B cell (primary cell): Measurements from ENCODE around the gene KRTAP2-3. TPM values are rescaled to one million over a fixed set of nuclear protein-coding genes. Genes with fewer than 3 reads are reported as not detected.

Source experiments
- ATAC-seq: fragments of 200-7000 bp; cut with Tn5 transposase; one replicate; pipeline ENCODE4 v1.10.0; 2021; ENCODE audit warnings: low read depth, mild to moderate bottlenecking, moderate number of reproducible peaks, moderate library complexity
- CTCF ChIA-PET: fragments of 350-600 bp; sonication (Branson Sonifier 250); formaldehyde crosslinking; loops from one replicate; lab custom pipeline; 2021; ENCODE audit warnings: antibody characterized with exemption, inconsistent platforms; lab: Charles Lee
- POLR2A ChIA-PET: fragments of 350-600 bp; sonication (Branson Sonifier 250); formaldehyde crosslinking; loops from one replicate; lab custom pipeline; 2021; ENCODE audit warnings: antibody characterized with exemption; lab: Charles Lee
- DNase-seq: peaks from one replicate; pipeline ENCODE4 v3.0.0; 2013
- H2AFZ ChIP-seq: 2 replicates; pipeline ENCODE4 v1.6.1; 2012; ENCODE audit warnings: mild to moderate bottlenecking, low read depth, low read length; ENCODE audit not compliant: insufficient read depth, poor library complexity, severe bottlenecking
- H3K27ac ChIP-seq, 2 donors: 1 replicate in 1 of 2; 2 replicates in 1 of 2; pipeline ENCODE4 v1.5.1; 2012 to 2013; ENCODE audit warnings: low read length in 2 of 2, mild to moderate bottlenecking in 2 of 2, moderate library complexity in 1 of 2
- H3K27me3 ChIP-seq, 4 experiments: fragments of 200-600 bp in 1 of 4; sonication (generic) in 1 of 4; replicated peaks in 1 of 4; 1 replicate in 2 of 4; 2 replicates in 2 of 4; pipeline versions ENCODE4 v1.6.1 to v1.7.0; 2013 to 2016; ENCODE audit warnings: low read length in 3 of 4, mild to moderate bottlenecking in 2 of 4, mixed read lengths in 1 of 4, moderate library complexity in 1 of 4; ENCODE audit not compliant: insufficient read depth in 4 of 4, control insufficient read depth in 3 of 4; ENCODE audit errors: control extremely low read depth in 1 of 4
- H3K36me3 ChIP-seq, 2 experiments: replicated peaks in 1 of 2; 1 replicate in 1 of 2; 2 replicates in 1 of 2; pipeline versions ENCODE4 v1.6.1 to v1.7.1; 2013; ENCODE audit warnings: low read length in 1 of 2; ENCODE audit not compliant: insufficient read depth in 2 of 2, control insufficient read depth in 1 of 2; ENCODE audit errors: control extremely low read depth in 1 of 2, extremely low read depth in 1 of 2
- H3K4me1 ChIP-seq, 2 donors: fragments of 200-600 bp in 1 of 2; sonication (generic) in 1 of 2; 1 replicate in 1 of 2; 2 replicates in 1 of 2; pipeline versions ENCODE4 v1.5.1 to v1.6.1; 2013 to 2017; ENCODE audit warnings: low read length in 2 of 2; ENCODE audit not compliant: control insufficient read depth in 2 of 2, insufficient read depth in 2 of 2
- H3K4me2 ChIP-seq: replicated peaks from 2 replicates; pipeline ENCODE3; 2012; ENCODE audit warnings: mild to moderate bottlenecking, low read depth, low read length; ENCODE audit not compliant: poor library complexity, severe bottlenecking
- H3K4me3 ChIP-seq, 5 experiments: fragments of 200-600 bp in 1 of 5; sonication (generic) in 1 of 5; 1 replicate in 3 of 5; 2 replicates in 2 of 5; pipeline versions ENCODE4 v1.5.1 to v1.7.0; 2011 to 2016; ENCODE audit warnings: low read length in 4 of 5, mild to moderate bottlenecking in 4 of 5, low read depth in 2 of 5, control low read depth in 1 of 5, moderate library complexity in 1 of 5; ENCODE audit not compliant: insufficient read depth in 1 of 5; ENCODE audit errors: control extremely low read depth in 1 of 5, extremely low read depth in 1 of 5
- H3K79me2 ChIP-seq: fragments of 200-600 bp; sonication (generic); one replicate; pipeline ENCODE4 v1.6.0; 2016; ENCODE audit warnings: low read length; ENCODE audit not compliant: control insufficient read depth, insufficient read depth
- H3K9ac ChIP-seq: fragments of 200-600 bp; sonication (generic); 2 replicates; pipeline ENCODE4 v1.6.1; 2017; ENCODE audit warnings: mild to moderate bottlenecking, low read length, moderate library complexity
- H3K9me3 ChIP-seq, 3 donors: one replicate each; pipeline versions ENCODE4 v1.6.1 to v1.7.1; 2013; ENCODE audit warnings: low read length in 2 of 3; ENCODE audit not compliant: control insufficient read depth in 2 of 3, insufficient read depth in 1 of 3; ENCODE audit errors: control extremely low read depth in 1 of 3
- H4K20me1 ChIP-seq: 2 replicates; pipeline ENCODE4 v1.6.0; 2012; ENCODE audit warnings: mild to moderate bottlenecking, low read length; ENCODE audit not compliant: insufficient read depth, control insufficient read depth, poor library complexity, severe bottlenecking
- H3K27ac Mint-ChIP-seq: one replicate; pipeline ENCODE4 v1.8.0; 2021; ENCODE audit warnings: mixed read lengths
- H3K27me3 Mint-ChIP-seq: one replicate; pipeline ENCODE4 v1.8.0; 2021; ENCODE audit warnings: mixed read lengths
- H3K4me1 Mint-ChIP-seq: one replicate; pipeline ENCODE4 v1.8.0; 2021; ENCODE audit warnings: mixed read lengths
- H3K4me3 Mint-ChIP-seq: one replicate; pipeline ENCODE4 v1.8.0; 2021; ENCODE audit warnings: mixed read lengths
- H3K9me3 Mint-ChIP-seq: one replicate; pipeline ENCODE4 v1.8.0; 2022; ENCODE audit warnings: mixed read lengths; ENCODE audit not compliant: insufficient read depth
- EZH2 ChIP-seq: IDR thresholded peaks from 2 replicates; pipeline ENCODE4 v1.6.1; 2012; ENCODE audit warnings: borderline replicate concordance, low read depth, mild to moderate bottlenecking, moderate library complexity, low read length; ENCODE audit not compliant: insufficient read depth, poor library complexity, severe bottlenecking
- WGBS: methylation state at CpG from one replicate; pipeline ENCODE4 v1.1.5; 2013; ENCODE audit warnings: missing lambda C conversion rate; ENCODE audit not compliant: insufficient coverage; 5-methylcytosine and 5-hydroxymethylcytosine counted together
- intact Hi-C: fragments of 100-400 bp; cut with micrococcal nuclease; formaldehyde crosslinking; loops from one replicate; pipeline ENCODE4 v1.10.0; 2022
- polyA plus RNA-seq: library from polyadenylated mRNA; depleted of rRNA; stranded (reverse); fragments of >200 nt; gene quantifications from 2 replicates; pipeline ENCODE4 v1.2.3, GENCODE V29; 2012
- total RNA-seq, 2 donors: library from RNA; stranded (reverse); fragments of 120-200 nt in 1 of 2; gene quantifications; 1 replicate in 1 of 2; 2 replicates in 1 of 2; pipeline versions ENCODE4 v1.2.3 to v1.2.4, GENCODE V29; 2013 to 2022
- TF ChIP-seq, protein P1 (sequence below): fragments of 200-600 bp; IDR thresholded peaks from one replicate; pipeline ENCODE4 v1.8.0; 2022; ENCODE audit warnings: antibody characterized with exemption, mild to moderate bottlenecking

Gene KRTAP2-3
- total and polyA plus RNA-seq, 2 donors (not counting 1 experiment from before 2014, with no cell fraction given): not detected

DNA sequence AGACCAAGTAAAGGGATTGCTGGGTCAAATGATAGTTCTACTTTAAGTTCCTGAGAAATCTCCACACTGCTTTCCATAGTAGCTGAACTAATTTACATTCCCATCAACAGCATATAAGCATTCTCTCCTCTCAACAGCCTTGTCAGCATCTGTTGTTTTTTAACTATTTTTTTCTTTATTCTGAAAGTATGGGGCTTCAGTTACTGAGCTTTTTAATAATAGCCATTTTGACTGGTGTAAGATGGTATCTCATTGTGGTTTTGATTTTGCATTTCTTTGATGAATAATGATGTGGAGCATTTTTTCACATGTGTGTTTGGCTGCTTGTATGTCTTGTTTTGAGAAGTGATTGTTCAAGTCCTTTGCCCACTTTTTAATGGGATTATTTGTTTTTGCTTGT lies 7.3 kb downstream of the KRTAP2-3 start:
- ChIA-PET POLR2A (no interaction called here), CTCF (no interaction called here)
- TF ChIP-seq, protein P1, sequence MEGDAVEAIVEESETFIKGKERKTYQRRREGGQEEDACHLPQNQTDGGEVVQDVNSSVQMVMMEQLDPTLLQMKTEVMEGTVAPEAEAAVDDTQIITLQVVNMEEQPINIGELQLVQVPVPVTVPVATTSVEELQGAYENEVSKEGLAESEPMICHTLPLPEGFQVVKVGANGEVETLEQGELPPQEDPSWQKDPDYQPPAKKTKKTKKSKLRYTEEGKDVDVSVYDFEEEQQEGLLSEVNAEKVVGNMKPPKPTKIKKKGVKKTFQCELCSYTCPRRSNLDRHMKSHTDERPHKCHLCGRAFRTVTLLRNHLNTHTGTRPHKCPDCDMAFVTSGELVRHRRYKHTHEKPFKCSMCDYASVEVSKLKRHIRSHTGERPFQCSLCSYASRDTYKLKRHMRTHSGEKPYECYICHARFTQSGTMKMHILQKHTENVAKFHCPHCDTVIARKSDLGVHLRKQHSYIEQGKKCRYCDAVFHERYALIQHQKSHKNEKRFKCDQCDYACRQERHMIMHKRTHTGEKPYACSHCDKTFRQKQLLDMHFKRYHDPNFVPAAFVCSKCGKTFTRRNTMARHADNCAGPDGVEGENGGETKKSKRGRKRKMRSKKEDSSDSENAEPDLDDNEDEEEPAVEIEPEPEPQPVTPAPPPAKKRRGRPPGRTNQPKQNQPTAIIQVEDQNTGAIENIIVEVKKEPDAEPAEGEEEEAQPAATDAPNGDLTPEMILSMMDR: no peak
- no peak for TF ChIP-seq EZH2
- Histone ChIP-seq H3K27me3 (no peaks in the 10 kb centered on the region), H3K36me3 (no peaks in the 10 kb centered on the region), H3K27ac (no peak overlapping the region), H4K20me1 (no peaks in the 10 kb centered on the region), H3K4me2 (no peak overlapping the region), H2AFZ (no peak overlapping the region), H3K9ac (no peak overlapping the region), H3K9me3 (peaks cover 0 to 2% (median under 1%) of the 10 kb centered on the region in 3 donors), H3K4me1 (no peaks in the 10 kb centered on the region), H3K4me3 (no peak overlapping the region), H3K79me2 (no peaks in the 10 kb centered on the region)
- no peak overlapping the region for H3K27ac Mint-ChIP-seq
- H3K4me3 Mint-ChIP-seq: no peak overlapping the region
- intact Hi-C loops: no loop called here
- ATAC-seq: no peak
- H3K9me3 Mint-ChIP-seq: no peaks in the 10 kb centered on the region
- H3K27me3 Mint-ChIP-seq: peaks cover 38% of the 10 kb centered on the region
- no peak for DNase-seq
- no peaks in the 10 kb centered on the region for H3K4me1 Mint-ChIP-seq

DNA sequence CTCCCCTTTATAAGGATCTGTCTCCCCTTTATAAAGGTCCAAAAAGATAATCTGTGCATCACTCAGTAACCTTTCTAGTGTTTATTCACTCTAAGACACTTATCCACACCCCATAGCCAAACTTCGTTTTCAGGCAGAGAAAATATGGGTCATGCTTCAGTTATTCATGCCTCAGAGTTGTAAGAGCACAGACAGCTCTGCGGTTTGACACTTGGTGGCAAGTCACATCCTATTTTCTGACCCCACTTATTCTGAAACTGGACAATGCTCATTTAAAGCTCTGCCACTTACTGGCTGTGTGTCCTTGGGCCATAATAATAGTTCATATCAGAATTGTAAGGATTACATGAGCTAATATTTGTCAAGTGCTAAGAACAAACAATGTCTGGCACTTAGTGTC lies 10.8 kb downstream of the KRTAP2-3 start:
- Histone ChIP-seq H3K4me2 (no peak overlapping the region), H4K20me1 (no peaks in the 10 kb centered on the region), H3K36me3 (no peaks in the 10 kb centered on the region), H3K9ac (no peak overlapping the region), H2AFZ (no peak overlapping the region), H3K27me3 (peaks cover 0 to 2% (median 0%) of the 10 kb centered on the region in 4 experiments), H3K79me2 (no peaks in the 10 kb centered on the region), H3K4me3 (no peak overlapping the region), H3K4me1 (no peaks in the 10 kb centered on the region), H3K9me3 (no peaks in the 10 kb centered on the region), H3K27ac (no peak overlapping the region)
- ChIA-PET CTCF (no interaction called here), POLR2A (no interaction called here)
- ATAC-seq (no peak), DNase-seq (no peak)
- Mint-ChIP-seq H3K27me3 (peaks cover 37% of the 10 kb centered on the region), H3K4me3 (no peak overlapping the region), H3K9me3 (no peaks in the 10 kb centered on the region), H3K4me1 (peaks cover 2% of the 10 kb centered on the region), H3K27ac (no peak overlapping the region)
- intact Hi-C loops: no loop called here
- TF ChIP-seq EZH2: no peak
- TF ChIP-seq, protein P1: no peak
- WGBS: 50% methylated on average over 1 of the region's 2 CpGs
